MM.1S (cell line): Measurements from ENCODE around the gene PNPT1.
A peak's percentile ranks its signal among the peaks of the same experiment; 100 is the strongest.
"Not testable (repeated sequence)": the region's sequence is repeated elsewhere in the genome, so short reads cannot be mapped to it uniquely, and the experiment has no call there.

Experiments
- DNase-seq: peaks from one replicate; pipeline ENCODE4 v3.0.0-alpha.2; 2015
- H2AFZ ChIP-seq: fragments of 300-600 bp; sonication (generic); 2 replicates; pipeline ENCODE4 v1.6.0; 2016; ENCODE audit warnings: antibody characterized with exemption, low read length
- H3F3A ChIP-seq: fragments of 300-600 bp; sonication (generic); 2 replicates; pipeline ENCODE4 v1.6.1; 2016; ENCODE audit warnings: mild to moderate bottlenecking, antibody characterized with exemption, low read length, moderate library complexity, mixed read lengths; ENCODE audit not compliant: insufficient read depth
- H3K27ac ChIP-seq: fragments of 300-600 bp; sonication (generic); 2 replicates; pipeline ENCODE4 v1.5.1; 2016; ENCODE audit warnings: mild to moderate bottlenecking, low read length
- H3K27me3 ChIP-seq: fragments of 300-600 bp; sonication (generic); replicated peaks from 2 replicates; pipeline ENCODE4 v1.6.0; 2016; ENCODE audit warnings: low read length; ENCODE audit not compliant: insufficient read depth
- H3K36me3 ChIP-seq: fragments of 300-600 bp; sonication (generic); replicated peaks from 2 replicates; pipeline ENCODE4 v1.6.1; 2016; ENCODE audit warnings: mild to moderate bottlenecking, low read length, mixed read lengths; ENCODE audit not compliant: insufficient read depth
- H3K4me1 ChIP-seq: fragments of 300-600 bp; sonication (generic); 2 replicates; pipeline ENCODE4 v1.6.1; 2016; ENCODE audit warnings: low read length, mixed read lengths
- H3K4me2 ChIP-seq: fragments of 300-600 bp; sonication (generic); 2 replicates; pipeline ENCODE4 v1.6.0; 2016; ENCODE audit warnings: low read depth, low read length
- H3K4me3 ChIP-seq: fragments of 300-600 bp; sonication (generic); 2 replicates; pipeline ENCODE4 v1.5.1; 2016; ENCODE audit warnings: low read length, mixed read lengths
- H3K79me2 ChIP-seq: fragments of 300-600 bp; sonication (generic); 2 replicates; pipeline ENCODE4 v1.6.1; 2016; ENCODE audit warnings: mixed run types, low read length, mixed read lengths
- H3K9ac ChIP-seq: fragments of 300-600 bp; sonication (generic); 2 replicates; pipeline ENCODE4 v1.6.1; 2016; ENCODE audit warnings: low read length, mixed read lengths
- H3K9me2 ChIP-seq: fragments of 300-600 bp; sonication (generic); replicated peaks from 2 replicates; pipeline ENCODE4 v1.6.1; 2016; ENCODE audit warnings: mild to moderate bottlenecking, low read length, mixed read lengths; ENCODE audit not compliant: insufficient read depth
- H3K9me3 ChIP-seq: fragments of 300-600 bp; sonication (generic); replicated peaks from 2 replicates; pipeline ENCODE4 v1.6.1; 2016; ENCODE audit warnings: mild to moderate bottlenecking, low read length, mixed read lengths; ENCODE audit not compliant: insufficient read depth
- H4K20me1 ChIP-seq: fragments of 300-600 bp; sonication (generic); 2 replicates; pipeline ENCODE4 v1.6.1; 2016; ENCODE audit warnings: mild to moderate bottlenecking, low read length, moderate library complexity, mixed read lengths; ENCODE audit not compliant: insufficient read depth
- EZH2 ChIP-seq: fragments of 300-600 bp; sonication (generic); optimal IDR thresholded peaks from 2 replicates; pipeline ENCODE3; 2017; ENCODE audit warnings: low read depth, mild to moderate bottlenecking, antibody characterized with exemption, low read length, mixed read lengths
- EZH2phosphoT487 ChIP-seq: fragments of 300-600 bp; sonication (generic); IDR thresholded peaks from 2 replicates; pipeline ENCODE4 v1.6.1; 2018; ENCODE audit warnings: antibody characterized with exemption, low read length
- TF ChIP-seq, protein P1 (sequence below): fragments of 300-600 bp; sonication (generic); IDR thresholded peaks from 2 replicates; pipeline ENCODE4 v1.5.1; 2016; ENCODE audit warnings: antibody characterized with exemption, low read length, mixed read lengths

Gene PNPT1

DNA sequence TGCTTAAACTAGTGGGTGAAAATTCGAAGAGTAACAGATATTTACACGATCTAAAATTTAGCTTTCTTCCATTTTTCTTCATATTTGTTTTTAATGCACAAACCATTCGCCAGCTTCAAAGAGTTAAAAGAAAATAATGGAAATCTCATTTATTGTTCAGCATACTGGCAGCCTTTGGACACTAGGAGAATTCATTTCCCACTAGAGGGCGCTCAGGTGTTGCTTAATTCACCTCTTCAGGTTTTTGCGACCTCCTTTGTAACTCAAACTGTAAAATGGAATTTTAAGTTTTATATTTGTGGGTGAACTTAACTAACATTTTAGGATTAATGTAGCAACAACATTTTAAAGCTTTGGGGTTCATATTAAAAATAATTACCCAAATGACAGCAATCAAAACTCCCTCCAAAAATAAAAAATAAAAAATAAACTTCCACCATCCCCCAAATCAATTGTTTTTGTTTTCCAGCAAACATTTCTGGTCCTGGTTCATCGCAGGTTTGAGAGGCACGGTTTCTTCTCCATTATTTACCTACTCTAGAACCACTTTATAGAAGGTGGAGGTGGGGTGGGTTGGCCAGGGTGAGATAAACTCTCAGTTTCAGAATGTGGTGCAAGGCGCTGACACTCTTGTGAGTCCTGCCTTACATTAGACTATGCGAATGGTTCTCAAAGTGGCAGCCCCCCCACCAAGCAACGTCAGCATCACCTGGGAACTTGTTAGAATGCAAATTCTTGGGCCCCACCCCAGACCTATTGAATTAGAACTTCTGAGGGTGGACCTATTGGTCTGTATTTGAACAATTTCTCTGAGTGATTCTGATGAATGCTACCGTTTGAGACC, 24.7 kb upstream of the PNPT1 start:
- no peaks in the 10 kb centered on the region for H3F3A ChIP-seq
- H3K27ac ChIP-seq: no peak overlapping the region
- H3K4me2 ChIP-seq: peak overlapping the region; percentile 55
- no peaks in the 10 kb centered on the region for H3K36me3 ChIP-seq
- H3K27me3 ChIP-seq: no peaks in the 10 kb centered on the region
- no peaks in the 10 kb centered on the region for H3K9me2 ChIP-seq
- H4K20me1 ChIP-seq: no peaks in the 10 kb centered on the region
- no peaks in the 10 kb centered on the region for H3K9me3 ChIP-seq
- peak overlapping the region; percentile 18; the same call in 1 of the 2 replicates for H3K4me3 ChIP-seq
- DNase-seq: peak; percentile 81
- H3K9ac ChIP-seq: no peak overlapping the region
- peaks cover 5% of the 10 kb centered on the region for H3K4me1 ChIP-seq
- H2AFZ ChIP-seq: peak overlapping the region; percentile 21
- TF ChIP-seq, protein P1, sequence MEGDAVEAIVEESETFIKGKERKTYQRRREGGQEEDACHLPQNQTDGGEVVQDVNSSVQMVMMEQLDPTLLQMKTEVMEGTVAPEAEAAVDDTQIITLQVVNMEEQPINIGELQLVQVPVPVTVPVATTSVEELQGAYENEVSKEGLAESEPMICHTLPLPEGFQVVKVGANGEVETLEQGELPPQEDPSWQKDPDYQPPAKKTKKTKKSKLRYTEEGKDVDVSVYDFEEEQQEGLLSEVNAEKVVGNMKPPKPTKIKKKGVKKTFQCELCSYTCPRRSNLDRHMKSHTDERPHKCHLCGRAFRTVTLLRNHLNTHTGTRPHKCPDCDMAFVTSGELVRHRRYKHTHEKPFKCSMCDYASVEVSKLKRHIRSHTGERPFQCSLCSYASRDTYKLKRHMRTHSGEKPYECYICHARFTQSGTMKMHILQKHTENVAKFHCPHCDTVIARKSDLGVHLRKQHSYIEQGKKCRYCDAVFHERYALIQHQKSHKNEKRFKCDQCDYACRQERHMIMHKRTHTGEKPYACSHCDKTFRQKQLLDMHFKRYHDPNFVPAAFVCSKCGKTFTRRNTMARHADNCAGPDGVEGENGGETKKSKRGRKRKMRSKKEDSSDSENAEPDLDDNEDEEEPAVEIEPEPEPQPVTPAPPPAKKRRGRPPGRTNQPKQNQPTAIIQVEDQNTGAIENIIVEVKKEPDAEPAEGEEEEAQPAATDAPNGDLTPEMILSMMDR: peak; percentile 80
- no peak for TF ChIP-seq EZH2
- H3K79me2 ChIP-seq: no peaks in the 10 kb centered on the region

DNA sequence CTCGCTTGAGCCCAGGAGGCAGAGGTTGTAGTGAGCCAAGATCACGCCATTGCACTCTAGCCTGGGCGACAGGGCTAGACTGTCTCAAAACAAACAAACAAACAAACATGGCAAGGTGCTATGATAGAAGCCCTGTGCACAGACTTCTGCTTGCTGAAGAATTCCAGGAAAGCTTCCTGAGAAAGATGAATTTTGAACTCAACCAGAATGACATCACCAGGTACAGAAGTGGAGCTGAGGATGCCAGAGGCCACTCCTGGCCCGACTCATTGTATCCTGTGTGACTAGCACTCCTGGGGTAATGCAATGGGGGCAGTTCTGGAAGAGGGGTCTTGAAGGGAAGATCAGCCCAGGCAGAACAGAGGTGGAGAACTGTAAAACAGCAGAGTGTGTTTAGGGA, 22.0 kb upstream of the PNPT1 start:
- Histone ChIP-seq H3K27ac (no peak overlapping the region), H3K4me2 (no peak overlapping the region), H2AFZ (no peak overlapping the region), H3F3A (no peaks in the 10 kb centered on the region), H3K79me2 (no peaks in the 10 kb centered on the region), H3K9me3 (no peaks in the 10 kb centered on the region), H3K9ac (no peak overlapping the region), H3K27me3 (no peaks in the 10 kb centered on the region), H4K20me1 (no peaks in the 10 kb centered on the region), H3K4me3 (no peak overlapping the region), H3K36me3 (no peaks in the 10 kb centered on the region), H3K9me2 (no peaks in the 10 kb centered on the region), H3K4me1 (peaks cover 5% of the 10 kb centered on the region)
- TF ChIP-seq EZH2 (no peak), EZH2phosphoT487 (no peak)
- TF ChIP-seq, protein P1: no peak
- DNase-seq: no peak

DNA sequence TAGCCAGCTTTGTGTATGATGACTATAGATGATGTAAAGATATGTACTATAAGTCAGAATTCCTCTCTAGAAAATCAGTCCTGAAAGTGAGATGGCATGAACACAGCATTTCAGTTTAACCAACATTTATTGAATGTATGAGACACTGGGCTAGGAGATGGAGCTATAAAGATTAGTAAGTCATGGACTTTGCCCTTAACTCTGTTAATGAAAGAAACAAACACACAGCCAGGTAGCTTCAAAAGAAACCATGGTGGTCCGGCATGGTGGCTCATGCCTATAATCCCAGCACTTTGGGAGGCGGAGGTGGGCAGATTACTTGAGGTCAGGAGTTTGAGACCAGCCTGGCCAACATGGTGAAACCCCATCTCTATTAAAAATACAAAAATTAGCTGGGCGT, 21.5 kb upstream of the PNPT1 start:
- not testable (repeated sequence) for H3K27ac ChIP-seq, H3K9ac ChIP-seq, H3K36me3 ChIP-seq, H3F3A ChIP-seq, H3K4me1 ChIP-seq, DNase-seq, H4K20me1 ChIP-seq, H3K9me3 ChIP-seq, H3K79me2 ChIP-seq, H3K4me2 ChIP-seq, H3K4me3 ChIP-seq, H3K9me2 ChIP-seq, H2AFZ ChIP-seq, H3K27me3 ChIP-seq

DNA sequence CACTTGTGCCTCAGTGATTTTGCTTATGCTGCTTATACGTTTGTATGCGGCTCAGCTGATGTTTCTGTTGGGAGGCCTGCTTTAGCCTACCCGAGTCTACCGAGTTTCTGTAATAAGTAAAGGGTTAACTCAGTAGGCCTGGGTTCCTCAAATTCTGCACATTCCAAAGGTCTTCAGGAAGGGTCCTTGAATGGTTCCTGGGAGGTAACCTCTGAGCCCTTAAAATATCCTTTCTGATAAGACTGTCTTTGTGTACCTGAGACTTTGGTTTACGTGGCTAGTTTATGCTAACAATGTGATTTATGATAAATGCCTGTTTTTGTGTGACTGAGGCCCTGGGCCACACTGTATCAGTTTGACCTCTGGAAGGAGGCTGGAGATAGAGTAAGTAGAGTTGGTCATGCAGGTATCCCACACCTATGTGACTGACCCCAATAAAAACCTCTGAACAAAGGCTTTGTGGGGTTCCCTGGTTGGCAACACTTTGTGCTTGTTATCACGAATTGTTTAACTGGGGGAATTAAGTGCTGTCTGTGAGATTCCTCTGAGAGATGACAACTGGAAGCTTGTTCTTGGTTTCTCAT, 18.9 kb upstream of the PNPT1 start:
- H3K4me2 ChIP-seq: no peak overlapping the region
- H3K79me2 ChIP-seq: no peaks in the 10 kb centered on the region
- no peak overlapping the region for H3K27ac ChIP-seq
- H3K9ac ChIP-seq: no peak overlapping the region
- H3K4me1 ChIP-seq: no peaks in the 10 kb centered on the region
- H3K36me3 ChIP-seq: no peaks in the 10 kb centered on the region
- H3F3A ChIP-seq: no peaks in the 10 kb centered on the region
- no peak for TF ChIP-seq EZH2
- no peak for TF ChIP-seq EZH2phosphoT487
- TF ChIP-seq, protein P1: no peak
- no peaks in the 10 kb centered on the region for H3K27me3 ChIP-seq
- no peaks in the 10 kb centered on the region for H3K9me3 ChIP-seq
- H2AFZ ChIP-seq: no peak overlapping the region
- H4K20me1 ChIP-seq: no peaks in the 10 kb centered on the region
- no peak for DNase-seq
- no peaks in the 10 kb centered on the region for H3K9me2 ChIP-seq
- H3K4me3 ChIP-seq: no peak overlapping the region
